Stimulated activated naive CD8-positive, alpha-beta T cell treated with anti-CD3 and anti-CD28 coated beads, Interleukin-15, Interleukin-2, amounts not matched to agents 100 ng/mL and 50 ng/mL, for 24 hours (primary cell): ENCODE data around the gene HDAC7.

ENCODE experiments used
- H3K27ac Mint-ChIP-seq: one replicate; pipeline ENCODE4 v1.8.0; 2021; ENCODE audit warnings: mild to moderate bottlenecking, mixed read lengths
- H3K27me3 Mint-ChIP-seq: one replicate; pipeline ENCODE4 v1.8.0; 2021; ENCODE audit warnings: mixed read lengths
- H3K36me3 Mint-ChIP-seq: one replicate; pipeline ENCODE4 v1.8.0; 2021; ENCODE audit warnings: low read depth, mixed read lengths
- H3K4me1 Mint-ChIP-seq: one replicate; pipeline ENCODE4 v1.8.0; 2021; ENCODE audit warnings: low read depth, mixed read lengths
- H3K4me3 Mint-ChIP-seq: one replicate; pipeline ENCODE4 v1.8.0; 2021; ENCODE audit warnings: mild to moderate bottlenecking, mixed read lengths
- H3K9me3 Mint-ChIP-seq: one replicate; pipeline ENCODE4 v1.8.0; 2021; ENCODE audit warnings: mixed read lengths

Gene HDAC7

GRCh38 chr12:47754126-47754525 lies 65.6 kb downstream of the HDAC7 start:
- Mint-ChIP-seq H3K27me3 (no peaks in the 10 kb centered on the region), H3K4me1 (peaks cover 34% of the 10 kb centered on the region), H3K36me3 (no peaks in the 10 kb centered on the region), H3K9me3 (no peaks in the 10 kb centered on the region), H3K27ac (no peak overlapping the region), H3K4me3 (no peak overlapping the region)

- H3K4me1 Mint-ChIP-seq: peaks cover 31% of the 10 kb centered on the region
- H3K27me3 Mint-ChIP-seq: no peaks in the 10 kb centered on the region
- no peak overlapping the region for H3K4me3 Mint-ChIP-seq
- no peak overlapping the region for H3K27ac Mint-ChIP-seq
- no peaks in the 10 kb centered on the region for H3K9me3 Mint-ChIP-seq
- H3K36me3 Mint-ChIP-seq: no peaks in the 10 kb centered on the region
Measured at GRCh38 chr12:47753021-47754001, 66.4 kb downstream of the HDAC7 start.

GRCh38 chr12:47752552-47752951 lies 67.2 kb downstream of the HDAC7 start:
- Mint-ChIP-seq H3K36me3 (no peaks in the 10 kb centered on the region), H3K9me3 (no peaks in the 10 kb centered on the region), H3K4me3 (no peak overlapping the region), H3K4me1 (peaks cover 27% of the 10 kb centered on the region), H3K27me3 (no peaks in the 10 kb centered on the region), H3K27ac (no peak overlapping the region)

GRCh38 chr12:47752121-47752520 lies 67.6 kb downstream of the HDAC7 start:
- Mint-ChIP-seq H3K27ac (no peak overlapping the region), H3K4me3 (no peak overlapping the region), H3K27me3 (no peaks in the 10 kb centered on the region)

GRCh38 chr12:47751561-47751960 lies 68.1 kb downstream of the HDAC7 start:
- Mint-ChIP-seq H3K4me3 (no peak overlapping the region), H3K27me3 (no peaks in the 10 kb centered on the region), H3K4me1 (peaks cover 20% of the 10 kb centered on the region), H3K9me3 (no peaks in the 10 kb centered on the region), H3K36me3 (no peaks in the 10 kb centered on the region), H3K27ac (no peak overlapping the region)

More at GRCh38 chr12:47752121-47752520, 67.6 kb downstream of the HDAC7 start:
- H3K4me1 Mint-ChIP-seq: peaks cover 22% of the 10 kb centered on the region
- H3K9me3 Mint-ChIP-seq: no peaks in the 10 kb centered on the region
- H3K36me3 Mint-ChIP-seq: no peaks in the 10 kb centered on the region

- Mint-ChIP-seq H3K9me3 (no peaks in the 10 kb centered on the region), H3K4me3 (no peak overlapping the region), H3K36me3 (no peaks in the 10 kb centered on the region)
Measured at GRCh38 chr12:47750916-47751470, 68.7 kb downstream of the HDAC7 start.

GRCh38 chr12:47750229-47750798 lies 69.4 kb downstream of the HDAC7 start:
- Mint-ChIP-seq H3K27ac (no peak overlapping the region), H3K27me3 (no peaks in the 10 kb centered on the region), H3K4me3 (no peak overlapping the region), H3K36me3 (no peaks in the 10 kb centered on the region), H3K4me1 (peaks cover 7% of the 10 kb centered on the region), H3K9me3 (no peaks in the 10 kb centered on the region)

More at GRCh38 chr12:47750916-47751470, 68.7 kb downstream of the HDAC7 start:
- peaks cover 14% of the 10 kb centered on the region for H3K4me1 Mint-ChIP-seq
- H3K27me3 Mint-ChIP-seq: no peaks in the 10 kb centered on the region
- H3K27ac Mint-ChIP-seq: no peak overlapping the region

GRCh38 chr12:47748899-47749298 lies 70.8 kb downstream of the HDAC7 start:
- Mint-ChIP-seq H3K27ac (no peak overlapping the region), H3K4me1 (peaks cover 3% of the 10 kb centered on the region), H3K9me3 (no peaks in the 10 kb centered on the region), H3K27me3 (no peaks in the 10 kb centered on the region), H3K4me3 (no peak overlapping the region), H3K36me3 (no peaks in the 10 kb centered on the region)

GRCh38 chr12:47748507-47748828 lies 71.2 kb downstream of the HDAC7 start:
- Mint-ChIP-seq H3K4me3 (no peak overlapping the region), H3K27me3 (no peaks in the 10 kb centered on the region), H3K4me1 (peaks cover 3% of the 10 kb centered on the region), H3K36me3 (no peaks in the 10 kb centered on the region), H3K27ac (no peak overlapping the region), H3K9me3 (no peaks in the 10 kb centered on the region)

GRCh38 chr12:47747596-47748506 lies 71.9 kb downstream of the HDAC7 start:
- no peak overlapping the region for H3K4me3 Mint-ChIP-seq
- no peaks in the 10 kb centered on the region for H3K4me1 Mint-ChIP-seq
- no peaks in the 10 kb centered on the region for H3K27me3 Mint-ChIP-seq
- H3K9me3 Mint-ChIP-seq: no peaks in the 10 kb centered on the region
- H3K36me3 Mint-ChIP-seq: no peaks in the 10 kb centered on the region
- no peak overlapping the region for H3K27ac Mint-ChIP-seq

- no peaks in the 10 kb centered on the region for H3K9me3 Mint-ChIP-seq
- H3K27me3 Mint-ChIP-seq: no peaks in the 10 kb centered on the region
- no peak overlapping the region for H3K27ac Mint-ChIP-seq
- H3K4me1 Mint-ChIP-seq: peaks cover 4% of the 10 kb centered on the region
- H3K4me3 Mint-ChIP-seq: no peak overlapping the region
- no peaks in the 10 kb centered on the region for H3K36me3 Mint-ChIP-seq
Measured at GRCh38 chr12:47747126-47747525, 72.6 kb downstream of the HDAC7 start.

GRCh38 chr12:47746523-47746922 lies 73.2 kb downstream of the HDAC7 start:
- H3K36me3 Mint-ChIP-seq: no peaks in the 10 kb centered on the region
- H3K27me3 Mint-ChIP-seq: no peaks in the 10 kb centered on the region
- no peaks in the 10 kb centered on the region for H3K9me3 Mint-ChIP-seq
- H3K4me3 Mint-ChIP-seq: no peak overlapping the region
- peaks cover 10% of the 10 kb centered on the region for H3K4me1 Mint-ChIP-seq
- no peak overlapping the region for H3K27ac Mint-ChIP-seq

- H3K36me3 Mint-ChIP-seq: no peaks in the 10 kb centered on the region
- H3K27me3 Mint-ChIP-seq: no peaks in the 10 kb centered on the region
- no peak overlapping the region for H3K4me3 Mint-ChIP-seq
- H3K9me3 Mint-ChIP-seq: no peaks in the 10 kb centered on the region
- H3K27ac Mint-ChIP-seq: no peak overlapping the region
- H3K4me1 Mint-ChIP-seq: peaks cover 14% of the 10 kb centered on the region
Measured at GRCh38 chr12:47746073-47746472, 73.6 kb downstream of the HDAC7 start.

- Mint-ChIP-seq H3K4me1 (peaks cover 18% of the 10 kb centered on the region), H3K27ac (no peak overlapping the region)
Measured at GRCh38 chr12:47745485-47746041, 74.1 kb downstream of the HDAC7 start.

More at GRCh38 chr12:47745485-47746041, 74.1 kb downstream of the HDAC7 start:
- no peaks in the 10 kb centered on the region for H3K36me3 Mint-ChIP-seq
- no peaks in the 10 kb centered on the region for H3K27me3 Mint-ChIP-seq
- H3K9me3 Mint-ChIP-seq: no peaks in the 10 kb centered on the region
- no peak overlapping the region for H3K4me3 Mint-ChIP-seq
